IMR-90 (cell line): ENCODE results near the gene CTRB2. TPM values are rescaled to one million over a fixed set of nuclear protein-coding genes. Genes with fewer than 3 reads are reported as not detected.

Experiments
- ATAC-seq: fragments of 200-7000 bp; cut with Tn5 transposase; 2 replicates; pipeline ENCODE4 v1.9.1; 2020; ENCODE audit warnings: low read depth, mild to moderate bottlenecking, moderate library complexity
- BruUV-seq: library from RNA; stranded (reverse); fragments of 400-500 nt; replicated peaks from 2 replicates; lab custom pipeline; 2021; lab: Mats Ljungman, UMichigan
- CTCF ChIA-PET: fragments of 300-600 bp; formaldehyde crosslinking; extraction: SDS; loops from one replicate; lab custom pipeline; 2021; ENCODE audit warnings: antibody characterized with exemption; lab: Yijun Ruan, JAX
- POLR2A ChIA-PET: fragments of 300-600 bp; sonication (Branson Sonifier 250); formaldehyde crosslinking; loops from one replicate; lab custom pipeline; 2022; ENCODE audit warnings: antibody characterized with exemption; ENCODE audit not compliant: unreplicated experiment; lab: Charles Lee
- DNase-seq: peaks from one replicate; pipeline ENCODE4 v3.0.0; 2013
- H2AFZ ChIP-seq: replicated peaks from 2 replicates; pipeline ENCODE3; 2013; ENCODE audit warnings: low read length, mild to moderate bottlenecking; ENCODE audit not compliant: poor library complexity
- H2AK5ac ChIP-seq: 2 replicates; pipeline ENCODE4 v1.6.1; 2013; ENCODE audit warnings: low read depth, low read length, inconsistent platforms
- H2AK9ac ChIP-seq: replicated peaks from 2 replicates; pipeline ENCODE3; 2013; ENCODE audit warnings: mild to moderate bottlenecking, low read depth, low read length, moderate library complexity; ENCODE audit not compliant: poor library complexity
- H2BK120ac ChIP-seq: 2 replicates; pipeline ENCODE4 v1.6.1; 2013; ENCODE audit warnings: low read depth, low read length, inconsistent platforms
- H2BK15ac ChIP-seq: 3 replicates; pipeline ENCODE4 v1.6.1; 2013; ENCODE audit warnings: low read depth, low read length, inconsistent platforms
- H2BK20ac ChIP-seq: 2 replicates; pipeline ENCODE4 v1.6.1; 2013; ENCODE audit warnings: low read depth, mild to moderate bottlenecking, inconsistent platforms, low read length, moderate library complexity
- H2BK5ac ChIP-seq: 2 replicates; pipeline ENCODE4 v1.6.1; 2013; ENCODE audit warnings: mild to moderate bottlenecking, low read depth, low read length, inconsistent platforms; ENCODE audit not compliant: poor library complexity, severe bottlenecking
- H3K14ac ChIP-seq: replicated peaks from 2 replicates; pipeline ENCODE4 v1.6.1; 2013; ENCODE audit warnings: low read depth, low read length, inconsistent platforms
- H3K18ac ChIP-seq: 2 replicates; pipeline ENCODE4 v1.6.1; 2013; ENCODE audit warnings: low read depth, low read length, control low read depth
- H3K23ac ChIP-seq: 2 replicates; pipeline ENCODE4 v1.6.1; 2013; ENCODE audit warnings: low read depth, low read length, inconsistent platforms
- H3K27ac ChIP-seq: 2 replicates; pipeline ENCODE4 v1.5.1; 2013; ENCODE audit warnings: mild to moderate bottlenecking, control low read depth, low read length; ENCODE audit not compliant: insufficient read depth
- H3K27me3 ChIP-seq: 2 replicates; pipeline ENCODE4 v1.6.1; 2013; ENCODE audit warnings: low read length; ENCODE audit not compliant: control insufficient read depth, insufficient read depth
- H3K36me3 ChIP-seq: 2 replicates; pipeline ENCODE4 v1.6.1; 2013; ENCODE audit warnings: low read length, mixed read lengths; ENCODE audit not compliant: control insufficient read depth, insufficient read depth
- H3K4ac ChIP-seq: 2 replicates; pipeline ENCODE4 v1.6.1; 2013; ENCODE audit warnings: low read depth, low read length, inconsistent platforms
- H3K4me1 ChIP-seq: 2 replicates; pipeline ENCODE4 v1.6.1; 2013; ENCODE audit warnings: low read length, mixed read lengths; ENCODE audit not compliant: control insufficient read depth, insufficient read depth
- H3K4me2 ChIP-seq: 2 replicates; pipeline ENCODE4 v1.6.1; 2013; ENCODE audit warnings: low read depth, mild to moderate bottlenecking, control low read depth, low read length, moderate library complexity
- H3K4me3 ChIP-seq: 2 replicates; pipeline ENCODE4 v1.5.1; 2013; ENCODE audit warnings: low read depth, mild to moderate bottlenecking, control low read depth, low read length, moderate library complexity; ENCODE audit not compliant: insufficient read depth
- H3K56ac ChIP-seq: 2 replicates; pipeline ENCODE4 v1.6.1; 2013; ENCODE audit warnings: low read length, inconsistent platforms; ENCODE audit not compliant: insufficient read depth; ENCODE audit errors: extremely low read depth
- H3K79me1 ChIP-seq, 2 experiments: 2 replicates each; pipeline ENCODE4 v1.6.1; 2013; ENCODE audit warnings: low read length in 2 of 2, inconsistent platforms in 1 of 2, low read depth in 1 of 2
- H3K9ac ChIP-seq: 2 replicates; pipeline ENCODE4 v1.6.1; 2013; ENCODE audit warnings: low read depth, low read length, control low read depth
- H3K9me1 ChIP-seq: 2 replicates; pipeline ENCODE4 v1.6.1; 2013; ENCODE audit warnings: low read length, inconsistent platforms; ENCODE audit not compliant: insufficient read depth
- H3K9me3 ChIP-seq: 2 replicates; pipeline ENCODE4 v1.6.1; 2013; ENCODE audit warnings: low read length; ENCODE audit not compliant: control insufficient read depth, insufficient read depth
- H4K20me1 ChIP-seq: 2 replicates; pipeline ENCODE4 v1.6.1; 2013; ENCODE audit warnings: low read length, inconsistent platforms; ENCODE audit not compliant: insufficient read depth
- H4K5ac ChIP-seq: 2 replicates; pipeline ENCODE4 v1.6.1; 2013; ENCODE audit warnings: mild to moderate bottlenecking, low read depth, low read length, control low read depth
- H4K8ac ChIP-seq, 2 experiments: 2 replicates each; pipeline ENCODE4 v1.6.1; 2013; ENCODE audit warnings: low read depth in 2 of 2, low read length in 2 of 2, control low read depth in 1 of 2, inconsistent platforms in 1 of 2
- H4K91ac ChIP-seq: 2 replicates; pipeline ENCODE4 v1.6.1; 2013; ENCODE audit warnings: low read depth, low read length, inconsistent platforms; ENCODE audit not compliant: insufficient read depth
- MAZ ChIP-seq: IDR thresholded peaks from 2 replicates; pipeline ENCODE4 v1.6.1; 2012; ENCODE audit warnings: low read depth, mild to moderate bottlenecking, low read length, improper control_type of control experiment, moderate library complexity, borderline replicate concordance
- SMC3 ChIP-seq: fragments of 150-350 bp; IDR thresholded peaks from 2 replicates; pipeline ENCODE4 v1.6.1; 2016; ENCODE audit warnings: low read depth, mild to moderate bottlenecking, antibody characterized with exemption, low read length, moderate library complexity
- whole genome bisulfite sequencing, 2 experiments: methylation state at CpG; one replicate each; pipeline versions ENCODE4 v1.1.5 to v1.1.7; 2013; ENCODE audit warnings: missing lambda C conversion rate in 2 of 2; ENCODE audit not compliant: insufficient read length in 1 of 2; ENCODE audit errors: extremely low coverage in 2 of 2; 5-methylcytosine and 5-hydroxymethylcytosine counted together
- dilution Hi-C: fragments of 300-500 bp; cut with HindIII; formaldehyde crosslinking; loops from one replicate; pipeline ENCODE4 v1.14.3; 2018; ENCODE audit warnings: low sequenced_read_pairs; ENCODE audit not compliant: unreplicated experiment
- in situ Hi-C: fragments of 300-500 bp; cut with MboI; formaldehyde crosslinking; loops from 3 replicates; pipeline ENCODE4 v1.14.3; 2019; ENCODE audit warnings: low sequenced_read_pairs, inconsistent platforms, mixed read lengths
- intact Hi-C: fragments of 100-400 bp; cut with micrococcal nuclease; formaldehyde crosslinking; loops from 2 replicates; pipeline ENCODE4 v1.10.0; 2022
- polyA plus RNA-seq, 3 experiments: library from polyadenylated mRNA; depleted of rRNA; stranded (reverse); fragments of >200 nt; gene quantifications; 2 replicates each; pipeline ENCODE4 v1.2.3, GENCODE V29; 2012; ENCODE audit warnings: low replicate concordance in 1 of 3
- total RNA-seq: library from RNA; depleted of rRNA; stranded (reverse); fragments of >200 nt; gene quantifications from 2 replicates; pipeline ENCODE4 v1.2.3, GENCODE V29; 2012

CTRB2 gene
- total and polyA plus RNA-seq, 2 of the 4 experiments (the other 2 are of a cell fraction), result not detected

- Histone ChIP-seq H2AFZ (peak overlapping the region; percentile 58), H3K4me3 (no peak overlapping the region), H2AK9ac (peak overlapping the region; percentile 90), H3K36me3 (peaks cover 27% of the 10 kb centered on the region), H3K9me1 (peaks cover 6% of the 10 kb centered on the region; the same call in 1 of the 2 replicates), H4K91ac (no peak overlapping the region), H4K5ac (no peak overlapping the region), H3K4me1 (no peaks in the 10 kb centered on the region), H3K27ac (no peak overlapping the region), H3K23ac (no peak overlapping the region), H3K56ac (no peak overlapping the region), H3K79me1 (peaks cover 0 to 38% of the 10 kb centered on the region in 2 experiments; a peak in 2 of 4 replicates), H4K20me1 (peaks cover 55% of the 10 kb centered on the region), H2BK15ac (no peak overlapping the region), H2BK120ac (no peak overlapping the region), H3K4ac (no peak overlapping the region), H2BK5ac (no peak overlapping the region), H3K18ac (no peak overlapping the region), H3K9me3 (no peaks in the 10 kb centered on the region), H3K4me2 (no peak overlapping the region), H4K8ac (no peak overlapping the region), H3K27me3 (no peaks in the 10 kb centered on the region), H2BK20ac (no peak overlapping the region), H3K9ac (no peak overlapping the region), H2AK5ac (no peak overlapping the region), H3K14ac (no peak overlapping the region)
- BruUV-seq, result no TSS peak
- ChIA-PET POLR2A (no interaction called here), CTCF (no interaction called here)
- TF ChIP-seq SMC3, result no peak
- TF ChIP-seq MAZ, result peak; percentile 22; the same call in 1 of the 2 replicates
- 80% methylated on average over 2 of the region's 12 CpGs; no CpG with 5 or more reads in 1 of the 2 experiments for WGBS, 2 experiments
- in situ Hi-C loops (no loop called here), intact Hi-C loops (loop anchor here (2.0 kb wide), 1 partner anchor 18 kb away; the partner anchor contains the start of gene CTRB2), dilution Hi-C loops (no loop called here)
- ATAC-seq (peak; percentile 16), DNase-seq (peak; percentile 26)
These were observed 18.1 kb upstream of the CTRB2 start for GRCh38 chr16:75225092-75225491.
